ENCODE data around the gene HECTD3.

DNA sequence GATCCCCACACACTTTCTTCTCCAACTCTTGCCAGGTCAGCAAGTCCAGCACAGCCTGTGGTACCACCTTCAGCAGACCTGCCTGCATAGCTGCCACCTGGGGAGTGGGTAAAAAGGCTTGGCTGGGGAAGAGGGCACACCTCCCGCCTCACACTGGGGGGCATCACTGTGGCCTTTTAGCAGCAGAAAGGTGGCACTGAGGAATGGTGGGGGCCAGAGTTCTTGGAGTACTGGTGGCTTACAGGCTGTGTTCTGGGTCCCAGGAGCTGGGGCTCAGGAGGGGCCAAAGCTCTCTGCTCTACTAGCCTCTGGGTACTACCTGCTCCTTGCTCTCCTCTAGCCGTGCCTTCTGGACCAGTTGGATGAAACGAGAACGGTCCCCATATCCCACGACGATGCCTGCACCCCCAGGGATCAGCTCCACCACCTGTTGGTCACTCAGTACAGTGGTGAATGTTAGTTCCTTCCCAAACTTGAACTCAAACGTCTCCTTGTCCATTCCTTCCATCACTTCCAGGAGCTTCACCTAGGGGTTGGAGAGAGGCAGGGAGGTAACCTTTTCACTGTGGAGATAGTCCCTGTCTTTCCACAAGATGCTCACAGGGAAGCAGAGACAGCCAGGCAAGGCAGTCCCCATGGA is 6.7 kb downstream of the HECTD3 start:
- TF ChIP-seq, protein P1, sequence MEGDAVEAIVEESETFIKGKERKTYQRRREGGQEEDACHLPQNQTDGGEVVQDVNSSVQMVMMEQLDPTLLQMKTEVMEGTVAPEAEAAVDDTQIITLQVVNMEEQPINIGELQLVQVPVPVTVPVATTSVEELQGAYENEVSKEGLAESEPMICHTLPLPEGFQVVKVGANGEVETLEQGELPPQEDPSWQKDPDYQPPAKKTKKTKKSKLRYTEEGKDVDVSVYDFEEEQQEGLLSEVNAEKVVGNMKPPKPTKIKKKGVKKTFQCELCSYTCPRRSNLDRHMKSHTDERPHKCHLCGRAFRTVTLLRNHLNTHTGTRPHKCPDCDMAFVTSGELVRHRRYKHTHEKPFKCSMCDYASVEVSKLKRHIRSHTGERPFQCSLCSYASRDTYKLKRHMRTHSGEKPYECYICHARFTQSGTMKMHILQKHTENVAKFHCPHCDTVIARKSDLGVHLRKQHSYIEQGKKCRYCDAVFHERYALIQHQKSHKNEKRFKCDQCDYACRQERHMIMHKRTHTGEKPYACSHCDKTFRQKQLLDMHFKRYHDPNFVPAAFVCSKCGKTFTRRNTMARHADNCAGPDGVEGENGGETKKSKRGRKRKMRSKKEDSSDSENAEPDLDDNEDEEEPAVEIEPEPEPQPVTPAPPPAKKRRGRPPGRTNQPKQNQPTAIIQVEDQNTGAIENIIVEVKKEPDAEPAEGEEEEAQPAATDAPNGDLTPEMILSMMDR (IDR thresholded peaks at IDR 0.05; ENCODE audit: insufficient read depth, low read length, poor library complexity, severe bottlenecking) = no peak
- no peak for TF ChIP-seq EZH2phosphoT487 (conservative IDR thresholded peaks at IDR 0.05; ENCODE audit: low read length)

All from SU-DHL-6 (cell line).